ENCODE data around the gene FANCM. TPM values are rescaled to one million over a fixed set of nuclear protein-coding genes. Genes with fewer than 3 reads are reported as not detected.

FANCM gene
- total RNA-seq, 1 experiment from 2014 or later = 6.6 TPM

- H3K9me3 ChIP-seq (ENCODE audit: control insufficient read depth, insufficient read depth, low read depth, low read length) = no peaks in the 10 kb centered on the region
- H3K4me3 ChIP-seq (ENCODE audit: low read depth in 2 of 2, low read length in 2 of 2) = no peak overlapping the region
- H3K36me3 ChIP-seq (ENCODE audit: control insufficient read depth, insufficient read depth, low read length) = peaks cover 10% of the 10 kb centered on the region
- POLR2A ChIA-PET = no interaction called here
- no peak overlapping the region for H3K27ac ChIP-seq (ENCODE audit: low read length)
- DNase-seq (ENCODE audit: low read depth, low spot score) (no peak), ATAC-seq (no peak)
- CTCF ChIA-PET = no interaction called here
- in situ Hi-C loops (cut with HindIII; ENCODE audit: low pct_unique_long_range_greater_than_20kb, low sequenced_read_pairs) = no loop called here
- no peaks in the 10 kb centered on the region for H3K4me1 ChIP-seq (ENCODE audit: control insufficient read depth, insufficient read depth, low read length)
- no peaks in the 10 kb centered on the region for H3K27me3 ChIP-seq (ENCODE audit: control insufficient read depth, insufficient read depth, low read length)
- intact Hi-C loops (cut with micrococcal nuclease; ENCODE audit: unreplicated experiment) = no loop called here
- BruUV-seq (replicated peaks) = no TSS peak
- TF ChIP-seq CTCF (IDR thresholded peaks at IDR 0.05) (no peak), SIN3A (IDR thresholded peaks at IDR 0.05; ENCODE audit: borderline replicate concordance, insufficient read depth, low read depth, low read length) (no peak), TCF7L2 (IDR thresholded peaks at IDR 0.05; ENCODE audit: low read depth, low read length) (no peak), REST (IDR thresholded peaks at IDR 0.05; ENCODE audit: insufficient read depth in 1 of 2, low read depth in 2 of 2, low read length in 1 of 2) (no peak), POLR2AphosphoS5 (IDR thresholded peaks at IDR 0.05; ENCODE audit: low read depth, low read length) (no peak)
Observed at GRCh38 chr14:45091710-45092109, 44.0 kb upstream of the FANCM start.

GRCh38 chr14:45094275-45094674 lies 41.5 kb upstream of the FANCM start:
- no peak overlapping the region for H3K4me3 ChIP-seq (ENCODE audit: low read depth in 2 of 2, low read length in 2 of 2)
- H3K27me3 ChIP-seq (ENCODE audit: control insufficient read depth, insufficient read depth, low read length) = no peaks in the 10 kb centered on the region
- no TSS peak for BruUV-seq (replicated peaks)
- ChIA-PET POLR2A (no interaction called here), CTCF (no interaction called here)
- TF ChIP-seq REST (IDR thresholded peaks at IDR 0.05; ENCODE audit: insufficient read depth in 1 of 2, low read depth in 2 of 2, low read length in 1 of 2) (no peak), TCF7L2 (IDR thresholded peaks at IDR 0.05; ENCODE audit: low read depth, low read length) (no peak), SIN3A (IDR thresholded peaks at IDR 0.05; ENCODE audit: borderline replicate concordance, insufficient read depth, low read depth, low read length) (no peak), POLR2AphosphoS5 (IDR thresholded peaks at IDR 0.05; ENCODE audit: low read depth, low read length) (no peak), CTCF (IDR thresholded peaks at IDR 0.05) (no peak)
- no peaks in the 10 kb centered on the region for H3K9me3 ChIP-seq (ENCODE audit: control insufficient read depth, insufficient read depth, low read depth, low read length)
- DNase-seq (ENCODE audit: low read depth, low spot score) (no peak), ATAC-seq (no peak)
- H3K4me1 ChIP-seq (ENCODE audit: control insufficient read depth, insufficient read depth, low read length) = no peaks in the 10 kb centered on the region
- H3K27ac ChIP-seq (ENCODE audit: low read length) = no peak overlapping the region
- intact Hi-C loops (cut with micrococcal nuclease; ENCODE audit: unreplicated experiment) (no loop called here), in situ Hi-C loops (cut with HindIII; ENCODE audit: low pct_unique_long_range_greater_than_20kb, low sequenced_read_pairs) (no loop called here)
- peaks cover 21% of the 10 kb centered on the region for H3K36me3 ChIP-seq (ENCODE audit: control insufficient read depth, insufficient read depth, low read length)

All from Panc1 (cell line).